Erythroblast (primary cell): Measurements from ENCODE around the gene WSB1.

Source experiments
- GATA1 ChIP-seq: IDR thresholded peaks from 2 replicates; pipeline ENCODE4 v1.6.1; 2011; ENCODE audit warnings: low read depth, mild to moderate bottlenecking, control low read depth, low read length, moderate library complexity
- POLR2A ChIP-seq: IDR thresholded peaks from 2 replicates; pipeline ENCODE4 v1.6.1; 2011; ENCODE audit warnings: mild to moderate bottlenecking, low read length

GRCh38 chr17:27346228-27346899 is 52.5 kb downstream of the WSB1 start:
- no peak for TF ChIP-seq POLR2A
- TF ChIP-seq GATA1 = no peak
